Osteoblast (primary cell): ENCODE measurements around the gene CDKN2D. TPM values are rescaled to one million over a fixed set of nuclear protein-coding genes. Genes with fewer than 3 reads are reported as not detected.
A peak's percentile ranks its signal among the peaks of the same experiment; 100 is the strongest.

ENCODE experiments used
- DNase-seq: peaks from one replicate; pipeline ENCODE4 v3.0.0; 2011; ENCODE audit warnings: low spot score, mixed read lengths; ENCODE audit not compliant: insufficient read length; ENCODE audit errors: missing footprints
- H2AFZ ChIP-seq: 2 replicates; pipeline ENCODE4 v1.6.0; 2011; ENCODE audit warnings: mild to moderate bottlenecking, low read length
- H3K27ac ChIP-seq: 2 replicates; pipeline ENCODE4 v1.5.1; 2011; ENCODE audit warnings: mild to moderate bottlenecking, low read depth, low read length, moderate library complexity
- H3K27me3 ChIP-seq: 2 replicates; pipeline ENCODE4 v1.6.0; 2012; ENCODE audit warnings: mild to moderate bottlenecking, control low read depth, inconsistent platforms, low read length, moderate library complexity; ENCODE audit not compliant: insufficient read depth
- H3K36me3 ChIP-seq: 2 replicates; pipeline ENCODE4 v1.5.1; 2011; ENCODE audit warnings: mild to moderate bottlenecking, low read length, control low read depth, moderate library complexity; ENCODE audit not compliant: insufficient read depth
- H3K4me1 ChIP-seq: 2 replicates; pipeline ENCODE4 v1.5.1; 2011; ENCODE audit warnings: mild to moderate bottlenecking, low read length, control low read depth, moderate library complexity; ENCODE audit not compliant: insufficient read depth
- H3K4me2 ChIP-seq: 2 replicates; pipeline ENCODE4 v1.6.0; 2011; ENCODE audit warnings: mild to moderate bottlenecking, low read length; ENCODE audit not compliant: insufficient read depth
- H3K4me3 ChIP-seq: fragments of 200-600 bp; sonication (generic); 3 replicates; pipeline ENCODE4 v1.5.1; 2012; ENCODE audit warnings: mild to moderate bottlenecking, low read length, inconsistent platforms; ENCODE audit not compliant: insufficient read depth
- H3K79me2 ChIP-seq: 2 replicates; pipeline ENCODE4 v1.6.0; 2012; ENCODE audit warnings: mild to moderate bottlenecking, low read length, control low read depth, inconsistent platforms; ENCODE audit not compliant: insufficient read depth
- H3K9me3 ChIP-seq: 2 replicates; pipeline ENCODE4 v1.5.1; 2011; ENCODE audit warnings: low read depth, low read length, control low read depth
- H4K20me1 ChIP-seq: 2 replicates; pipeline ENCODE4 v1.6.0; 2012; ENCODE audit warnings: mild to moderate bottlenecking, low read length, control low read depth; ENCODE audit not compliant: insufficient read depth
- CTCF ChIP-seq: IDR thresholded peaks from 2 replicates; pipeline ENCODE4 v1.5.1; 2011; ENCODE audit warnings: mild to moderate bottlenecking, low read depth, low read length, moderate library complexity; ENCODE audit errors: extremely low read depth
- total RNA-seq: library from RNA; depleted of rRNA; stranded (reverse); fragments of >200 nt; gene quantifications from 2 replicates; pipeline ENCODE4 v1.2.3, GENCODE V29; 2012

Gene CDKN2D
- total RNA-seq, 1 donor = 4.0 TPM

- peak overlapping the region; percentile 11 for H3K27ac ChIP-seq
- TF ChIP-seq CTCF = no peak
- H3K4me1 ChIP-seq = peaks cover 17% of the 10 kb centered on the region
- no peak overlapping the region for H3K4me3 ChIP-seq
- H3K79me2 ChIP-seq = peaks cover 20% of the 10 kb centered on the region
- peak overlapping the region; percentile 58 for H2AFZ ChIP-seq
- DNase-seq = no peak
- no peaks in the 10 kb centered on the region for H3K27me3 ChIP-seq
- H3K9me3 ChIP-seq = no peaks in the 10 kb centered on the region
- no peaks in the 10 kb centered on the region for H3K36me3 ChIP-seq
- no peaks in the 10 kb centered on the region for H4K20me1 ChIP-seq
- H3K4me2 ChIP-seq = peak overlapping the region; percentile 29
Observed at GRCh38 chr19:10612499-10613119, 43.8 kb upstream of the CDKN2D start.

- Histone ChIP-seq H2AFZ (no peak overlapping the region), H3K4me3 (no peak overlapping the region), H3K79me2 (peaks cover 20% of the 10 kb centered on the region), H3K27me3 (no peaks in the 10 kb centered on the region), H4K20me1 (no peaks in the 10 kb centered on the region), H3K9me3 (no peaks in the 10 kb centered on the region), H3K4me1 (peaks cover 10% of the 10 kb centered on the region), H3K4me2 (no peak overlapping the region), H3K36me3 (no peaks in the 10 kb centered on the region), H3K27ac (no peak overlapping the region)
- no peak for DNase-seq
- TF ChIP-seq CTCF = no peak
Observed at GRCh38 chr19:10611907-10612306, 43.1 kb upstream of the CDKN2D start.

- Histone ChIP-seq H4K20me1 (no peaks in the 10 kb centered on the region), H3K79me2 (peaks cover 30% of the 10 kb centered on the region), H2AFZ (no peak overlapping the region), H3K36me3 (no peaks in the 10 kb centered on the region), H3K4me1 (peaks cover 12% of the 10 kb centered on the region), H3K9me3 (no peaks in the 10 kb centered on the region), H3K27ac (peak overlapping the region; percentile 50), H3K4me2 (no peak overlapping the region), H3K4me3 (no peak overlapping the region), H3K27me3 (peaks cover 3% of the 10 kb centered on the region)
- no peak for DNase-seq
- TF ChIP-seq CTCF = no peak
Observed at GRCh38 chr19:10604460-10604980, 35.7 kb upstream of the CDKN2D start.

- Histone ChIP-seq H3K79me2 (peaks cover 30% of the 10 kb centered on the region), H3K4me1 (peaks cover 12% of the 10 kb centered on the region), H3K9me3 (no peaks in the 10 kb centered on the region), H3K36me3 (no peaks in the 10 kb centered on the region), H3K27ac (peak overlapping the region; percentile 74), H3K4me2 (peak overlapping the region; percentile 99), H3K27me3 (peaks cover 3% of the 10 kb centered on the region), H2AFZ (no peak overlapping the region), H4K20me1 (no peaks in the 10 kb centered on the region), H3K4me3 (peak overlapping the region; percentile 96)
- peak; percentile 83 for DNase-seq
- TF ChIP-seq CTCF = no peak
Observed at GRCh38 chr19:10603873-10604459, 35.2 kb upstream of the CDKN2D start.
